HepG2 (cell line): Measurements from ENCODE around the gene CBX6. TPM values are rescaled to one million over a fixed set of nuclear protein-coding genes. Genes with fewer than 3 reads are reported as not detected.

Experiments
- BRD4 ChIP-seq: sonication (generic); formaldehyde crosslinking; IDR thresholded peaks from 2 replicates; pipeline ENCODE4 v1.4.0; 2020; ENCODE audit warnings: missing genetic modification reagents
- HCFC1 ChIP-seq: fragments of 150-350 bp; IDR thresholded peaks from 2 replicates; pipeline ENCODE4 v1.6.1; 2014; ENCODE audit warnings: low read depth, low read length
- HNRNPLL ChIP-seq: fragments of 200-400 bp; formaldehyde crosslinking; IDR thresholded peaks from 2 replicates; pipeline ENCODE4 v1.6.1; 2017; ENCODE audit warnings: mild to moderate bottlenecking, low read depth, low read length; ENCODE audit not compliant: poor library complexity, severe bottlenecking
- KLF12 ChIP-seq: sonication (generic); formaldehyde crosslinking; IDR thresholded peaks from 2 replicates; pipeline ENCODE4 v1.4.0; 2020; ENCODE audit warnings: missing genetic modification reagents, borderline replicate concordance
- MAZ ChIP-seq, 2 experiments: sonication (generic) in 1 of 2; formaldehyde crosslinking in 1 of 2; IDR thresholded peaks; 2 replicates each; pipeline versions ENCODE4 v1.5.0 to v1.6.1; 2012 to 2020; ENCODE audit warnings: low read depth in 2 of 2, mild to moderate bottlenecking in 2 of 2, borderline replicate concordance in 1 of 2, improper control_type of control experiment in 1 of 2, low read length in 1 of 2, missing genetic modification reagents in 1 of 2, moderate library complexity in 1 of 2
- SKI ChIP-seq: fragments of 450-650 bp; IDR thresholded peaks from one replicate; pipeline ENCODE4 v1.6.1; 2018; ENCODE audit warnings: mild to moderate bottlenecking; ENCODE audit not compliant: partially characterized antibody
- YY1 ChIP-seq: IDR thresholded peaks from 2 replicates; pipeline ENCODE4 v1.6.1; 2011; ENCODE audit warnings: low read length, low read depth, moderate library complexity, mild to moderate bottlenecking; ENCODE audit not compliant: insufficient read depth, insufficient replicate concordance
- ZNF740 ChIP-seq: sonication (generic); formaldehyde crosslinking; IDR thresholded peaks from 2 replicates; pipeline ENCODE4 v1.4.0; 2020; ENCODE audit warnings: missing genetic modification reagents
- polyA plus RNA-seq, 8 experiments: library from polyadenylated mRNA; depleted of rRNA in 3 of 8; stranded (reverse) in 7 of 8; unstranded in 1 of 8; fragments of >200 nt; fragmentation: Illumina TruSeq in 4 of 8; extraction: Trizol in 4 of 8; gene quantifications; 2 replicates each; pipeline versions ENCODE4 v1.2.1 to v1.2.3, GENCODE V29; 2011 to 2016; ENCODE audit warnings: low read depth in 4 of 8, missing spikeins in 1 of 8, mixed read lengths in 1 of 8; ENCODE audit not compliant: insufficient read depth in 1 of 8
- total RNA-seq, 5 experiments: library from RNA; depleted of rRNA; stranded (reverse); fragments of >200 nt; fragmentation: Illumina TruSeq; extraction: Trizol; gene quantifications; 2 replicates each; pipeline ENCODE4 v1.2.3, GENCODE V29; 2016; ENCODE audit warnings: low read depth in 1 of 5
- TF ChIP-seq, protein P1 (sequence below), 2 experiments: sonication (generic) in 1 of 2; formaldehyde crosslinking in 1 of 2; IDR thresholded peaks; 2 replicates each; pipeline versions ENCODE4 v1.6.1 to v1.9.0; 2014 to 2022; ENCODE audit warnings: antibody characterized with exemption in 1 of 2, borderline replicate concordance in 1 of 2, inconsistent platforms in 1 of 2, low read depth in 1 of 2, missing genetic modification reagents in 1 of 2
- TF ChIP-seq, protein P2 (sequence below): sonication (generic); formaldehyde crosslinking; IDR thresholded peaks from 2 replicates; pipeline ENCODE4 v1.5.0; 2020; ENCODE audit warnings: mild to moderate bottlenecking, missing genetic modification reagents
- TF ChIP-seq, protein P3 (sequence below): sonication (generic); formaldehyde crosslinking; IDR thresholded peaks from 2 replicates; pipeline ENCODE4 v1.4.0; 2020; ENCODE audit warnings: missing genetic modification reagents
- TF ChIP-seq, protein P4 (sequence below): IDR thresholded peaks from 2 replicates; pipeline ENCODE4 v1.6.1; 2016; ENCODE audit warnings: mild to moderate bottlenecking

Gene CBX6
- total and polyA plus RNA-seq, 2 of the 13 experiments (the other 11 are each of a cell fraction or from before 2014, with no cell fraction given): 1.7 to 6.5 TPM

- TF ChIP-seq, protein P1, sequence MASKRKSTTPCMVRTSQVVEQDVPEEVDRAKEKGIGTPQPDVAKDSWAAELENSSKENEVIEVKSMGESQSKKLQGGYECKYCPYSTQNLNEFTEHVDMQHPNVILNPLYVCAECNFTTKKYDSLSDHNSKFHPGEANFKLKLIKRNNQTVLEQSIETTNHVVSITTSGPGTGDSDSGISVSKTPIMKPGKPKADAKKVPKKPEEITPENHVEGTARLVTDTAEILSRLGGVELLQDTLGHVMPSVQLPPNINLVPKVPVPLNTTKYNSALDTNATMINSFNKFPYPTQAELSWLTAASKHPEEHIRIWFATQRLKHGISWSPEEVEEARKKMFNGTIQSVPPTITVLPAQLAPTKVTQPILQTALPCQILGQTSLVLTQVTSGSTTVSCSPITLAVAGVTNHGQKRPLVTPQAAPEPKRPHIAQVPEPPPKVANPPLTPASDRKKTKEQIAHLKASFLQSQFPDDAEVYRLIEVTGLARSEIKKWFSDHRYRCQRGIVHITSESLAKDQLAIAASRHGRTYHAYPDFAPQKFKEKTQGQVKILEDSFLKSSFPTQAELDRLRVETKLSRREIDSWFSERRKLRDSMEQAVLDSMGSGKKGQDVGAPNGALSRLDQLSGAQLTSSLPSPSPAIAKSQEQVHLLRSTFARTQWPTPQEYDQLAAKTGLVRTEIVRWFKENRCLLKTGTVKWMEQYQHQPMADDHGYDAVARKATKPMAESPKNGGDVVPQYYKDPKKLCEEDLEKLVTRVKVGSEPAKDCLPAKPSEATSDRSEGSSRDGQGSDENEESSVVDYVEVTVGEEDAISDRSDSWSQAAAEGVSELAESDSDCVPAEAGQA (IDR thresholded peaks at IDR 0.05; ENCODE audit: low read depth): no peak
- TF ChIP-seq, protein P1 (CRISPR knock-in tag; IDR thresholded peaks at IDR 0.05; ENCODE audit: borderline replicate concordance): 0 out of 2 replicates have a peak, but pooled peaks have one; percentile 31
- peak; percentile 7; the same call in 1 of the 2 replicates for TF ChIP-seq ZNF740 (CRISPR knock-in tag)
- peak; percentile 38 for TF ChIP-seq SKI
- TF ChIP-seq, protein P2, sequence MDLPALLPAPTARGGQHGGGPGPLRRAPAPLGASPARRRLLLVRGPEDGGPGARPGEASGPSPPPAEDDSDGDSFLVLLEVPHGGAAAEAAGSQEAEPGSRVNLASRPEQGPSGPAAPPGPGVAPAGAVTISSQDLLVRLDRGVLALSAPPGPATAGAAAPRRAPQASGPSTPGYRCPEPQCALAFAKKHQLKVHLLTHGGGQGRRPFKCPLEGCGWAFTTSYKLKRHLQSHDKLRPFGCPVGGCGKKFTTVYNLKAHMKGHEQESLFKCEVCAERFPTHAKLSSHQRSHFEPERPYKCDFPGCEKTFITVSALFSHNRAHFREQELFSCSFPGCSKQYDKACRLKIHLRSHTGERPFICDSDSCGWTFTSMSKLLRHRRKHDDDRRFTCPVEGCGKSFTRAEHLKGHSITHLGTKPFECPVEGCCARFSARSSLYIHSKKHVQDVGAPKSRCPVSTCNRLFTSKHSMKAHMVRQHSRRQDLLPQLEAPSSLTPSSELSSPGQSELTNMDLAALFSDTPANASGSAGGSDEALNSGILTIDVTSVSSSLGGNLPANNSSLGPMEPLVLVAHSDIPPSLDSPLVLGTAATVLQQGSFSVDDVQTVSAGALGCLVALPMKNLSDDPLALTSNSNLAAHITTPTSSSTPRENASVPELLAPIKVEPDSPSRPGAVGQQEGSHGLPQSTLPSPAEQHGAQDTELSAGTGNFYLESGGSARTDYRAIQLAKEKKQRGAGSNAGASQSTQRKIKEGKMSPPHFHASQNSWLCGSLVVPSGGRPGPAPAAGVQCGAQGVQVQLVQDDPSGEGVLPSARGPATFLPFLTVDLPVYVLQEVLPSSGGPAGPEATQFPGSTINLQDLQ (CRISPR knock-in tag): no peak
- TF ChIP-seq MAZ (IDR thresholded peaks at IDR 0.05; ENCODE audit: borderline replicate concordance, low read depth, low read length): peak; percentile 52; the same call in 1 of the 2 replicates
- TF ChIP-seq MAZ (CRISPR knock-in tag; IDR thresholded peaks at IDR 0.05; ENCODE audit: low read depth): no peak; the same call in 1 of the 2 replicates
- 0 out of 2 replicates have a peak, but pooled peaks have one; percentile 25 for TF ChIP-seq KLF12
- TF ChIP-seq HCFC1: no peak
- TF ChIP-seq, protein P3, sequence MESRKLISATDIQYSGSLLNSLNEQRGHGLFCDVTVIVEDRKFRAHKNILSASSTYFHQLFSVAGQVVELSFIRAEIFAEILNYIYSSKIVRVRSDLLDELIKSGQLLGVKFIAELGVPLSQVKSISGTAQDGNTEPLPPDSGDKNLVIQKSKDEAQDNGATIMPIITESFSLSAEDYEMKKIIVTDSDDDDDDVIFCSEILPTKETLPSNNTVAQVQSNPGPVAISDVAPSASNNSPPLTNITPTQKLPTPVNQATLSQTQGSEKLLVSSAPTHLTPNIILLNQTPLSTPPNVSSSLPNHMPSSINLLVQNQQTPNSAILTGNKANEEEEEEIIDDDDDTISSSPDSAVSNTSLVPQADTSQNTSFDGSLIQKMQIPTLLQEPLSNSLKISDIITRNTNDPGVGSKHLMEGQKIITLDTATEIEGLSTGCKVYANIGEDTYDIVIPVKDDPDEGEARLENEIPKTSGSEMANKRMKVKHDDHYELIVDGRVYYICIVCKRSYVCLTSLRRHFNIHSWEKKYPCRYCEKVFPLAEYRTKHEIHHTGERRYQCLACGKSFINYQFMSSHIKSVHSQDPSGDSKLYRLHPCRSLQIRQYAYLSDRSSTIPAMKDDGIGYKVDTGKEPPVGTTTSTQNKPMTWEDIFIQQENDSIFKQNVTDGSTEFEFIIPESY (CRISPR knock-in tag): no peak
- TF ChIP-seq YY1: peak; percentile 20
- peak; percentile 3 for TF ChIP-seq HNRNPLL
- TF ChIP-seq, protein P4, sequence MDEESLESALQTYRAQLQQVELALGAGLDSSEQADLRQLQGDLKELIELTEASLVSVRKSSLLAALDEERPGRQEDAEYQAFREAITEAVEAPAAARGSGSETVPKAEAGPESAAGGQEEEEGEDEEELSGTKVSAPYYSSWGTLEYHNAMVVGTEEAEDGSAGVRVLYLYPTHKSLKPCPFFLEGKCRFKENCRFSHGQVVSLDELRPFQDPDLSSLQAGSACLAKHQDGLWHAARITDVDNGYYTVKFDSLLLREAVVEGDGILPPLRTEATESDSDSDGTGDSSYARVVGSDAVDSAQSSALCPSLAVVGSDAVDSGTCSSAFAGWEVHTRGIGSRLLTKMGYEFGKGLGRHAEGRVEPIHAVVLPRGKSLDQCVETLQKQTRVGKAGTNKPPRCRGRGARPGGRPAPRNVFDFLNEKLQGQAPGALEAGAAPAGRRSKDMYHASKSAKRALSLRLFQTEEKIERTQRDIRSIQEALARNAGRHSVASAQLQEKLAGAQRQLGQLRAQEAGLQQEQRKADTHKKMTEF (CRISPR knock-in tag): no peak
- TF ChIP-seq BRD4 (CRISPR knock-in tag): peak; percentile 33; the same call in 1 of the 2 replicates
Measured at GRCh38 chr22:38843657-38844314, 28.2 kb downstream of the CBX6 start, which contains the start of gene NPTXR (continued).
